Central memory CD8-positive, alpha-beta T cell (primary cell): ENCODE results near the gene F12.
A peak's percentile ranks its signal among the peaks of the same experiment; 100 is the strongest.

Experiments used
- ATAC-seq: fragments of 150-1000 bp; cut with Tn5 transposase; replicated peaks from 2 replicates; pipeline ENCODE4 v1.10.0; 2022; ENCODE audit warnings: mild to moderate bottlenecking, moderate FRiP score, moderate number of reproducible peaks; ENCODE audit not compliant: poor library complexity, severe bottlenecking; ENCODE audit errors: extremely low read depth
- DNase-seq, 2 donors: peaks; one replicate each; pipeline ENCODE4 v3.0.0; 2021; ENCODE audit warnings: low spot score in 2 of 2
- H3K27ac Mint-ChIP-seq: one replicate; pipeline ENCODE4 v1.8.0; 2022; ENCODE audit warnings: low read depth, mild to moderate bottlenecking, moderate library complexity, mixed read lengths
- H3K27me3 Mint-ChIP-seq: one replicate; pipeline ENCODE4 v1.8.0; 2022; ENCODE audit warnings: mixed read lengths
- H3K36me3 Mint-ChIP-seq: one replicate; pipeline ENCODE4 v1.8.0; 2022; ENCODE audit warnings: mild to moderate bottlenecking, moderate library complexity, mixed read lengths; ENCODE audit not compliant: insufficient read depth
- H3K4me1 Mint-ChIP-seq: one replicate; pipeline ENCODE4 v1.8.0; 2022; ENCODE audit warnings: mixed read lengths
- H3K4me3 Mint-ChIP-seq: one replicate; pipeline ENCODE4 v1.8.0; 2022; ENCODE audit warnings: mild to moderate bottlenecking, moderate library complexity, mixed read lengths
- H3K9me3 Mint-ChIP-seq: one replicate; pipeline ENCODE4 v1.8.0; 2022; ENCODE audit warnings: mixed read lengths

The F12 gene

DNA sequence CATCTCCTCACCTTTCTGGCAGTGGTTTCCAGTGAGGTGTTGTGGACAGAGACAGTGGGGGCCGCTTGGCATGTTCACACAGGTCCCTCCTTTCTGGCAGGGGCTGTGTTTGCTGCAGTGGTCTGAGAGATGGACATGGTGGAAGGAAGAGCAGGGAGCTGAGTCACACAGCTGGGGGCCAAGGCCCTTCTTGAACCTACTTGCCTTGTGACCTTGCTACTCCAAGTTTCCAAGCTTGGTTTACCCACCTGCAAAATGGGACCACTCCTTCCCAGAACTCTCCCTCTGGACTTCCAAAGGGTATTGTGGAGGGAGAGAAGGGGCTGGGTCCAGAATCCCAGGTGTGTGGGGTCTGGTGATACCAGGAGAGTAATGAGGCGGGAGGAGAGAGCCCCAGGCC is 4.1 kb downstream of the F12 start:
- Mint-ChIP-seq H3K4me1 (peaks cover 37% of the 10 kb centered on the region), H3K4me3 (peak overlapping the region; percentile 81), H3K27ac (no peak overlapping the region)

DNA sequence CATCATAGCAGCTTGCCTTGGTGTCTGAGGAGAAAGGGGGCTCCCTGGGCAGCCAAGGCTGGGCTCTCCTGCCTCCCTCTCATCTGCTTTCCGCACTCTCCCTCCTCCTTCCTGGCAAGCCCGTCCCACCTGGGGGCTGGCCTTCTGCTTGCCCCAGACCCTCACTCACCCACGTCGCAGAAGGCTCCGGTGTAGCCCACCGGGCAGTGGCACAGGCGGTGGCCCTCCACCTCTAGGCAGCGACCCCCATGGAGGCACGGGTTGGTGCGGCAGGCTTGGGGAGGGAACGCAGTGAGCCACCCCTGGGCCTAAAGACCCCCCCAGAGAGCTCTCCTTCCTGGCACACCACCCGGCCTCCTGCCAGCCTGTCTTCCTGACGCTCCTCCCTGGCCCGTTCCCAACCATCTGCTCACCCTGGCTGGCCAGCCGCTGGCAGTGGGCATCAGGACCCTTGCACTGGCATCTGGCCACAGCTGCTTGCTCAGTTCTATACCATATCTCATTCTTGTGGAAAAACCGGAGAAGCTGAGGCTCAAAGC is 4.7 kb downstream of the F12 start:
- no peak for DNase-seq
- Mint-ChIP-seq H3K9me3 (no peaks in the 10 kb centered on the region), H3K36me3 (peaks cover 3% of the 10 kb centered on the region), H3K4me3 (peak overlapping the region; percentile 81), H3K4me1 (peaks cover 36% of the 10 kb centered on the region), H3K27ac (no peak overlapping the region), H3K27me3 (no peaks in the 10 kb centered on the region)
- no peak for ATAC-seq

More for the DNA sequence above, 4.1 kb downstream of the F12 start:
- no peaks in the 10 kb centered on the region for H3K27me3 Mint-ChIP-seq
- DNase-seq = no peak
- peaks cover 5% of the 10 kb centered on the region for H3K36me3 Mint-ChIP-seq
- no peaks in the 10 kb centered on the region for H3K9me3 Mint-ChIP-seq
- no peak for ATAC-seq

DNA sequence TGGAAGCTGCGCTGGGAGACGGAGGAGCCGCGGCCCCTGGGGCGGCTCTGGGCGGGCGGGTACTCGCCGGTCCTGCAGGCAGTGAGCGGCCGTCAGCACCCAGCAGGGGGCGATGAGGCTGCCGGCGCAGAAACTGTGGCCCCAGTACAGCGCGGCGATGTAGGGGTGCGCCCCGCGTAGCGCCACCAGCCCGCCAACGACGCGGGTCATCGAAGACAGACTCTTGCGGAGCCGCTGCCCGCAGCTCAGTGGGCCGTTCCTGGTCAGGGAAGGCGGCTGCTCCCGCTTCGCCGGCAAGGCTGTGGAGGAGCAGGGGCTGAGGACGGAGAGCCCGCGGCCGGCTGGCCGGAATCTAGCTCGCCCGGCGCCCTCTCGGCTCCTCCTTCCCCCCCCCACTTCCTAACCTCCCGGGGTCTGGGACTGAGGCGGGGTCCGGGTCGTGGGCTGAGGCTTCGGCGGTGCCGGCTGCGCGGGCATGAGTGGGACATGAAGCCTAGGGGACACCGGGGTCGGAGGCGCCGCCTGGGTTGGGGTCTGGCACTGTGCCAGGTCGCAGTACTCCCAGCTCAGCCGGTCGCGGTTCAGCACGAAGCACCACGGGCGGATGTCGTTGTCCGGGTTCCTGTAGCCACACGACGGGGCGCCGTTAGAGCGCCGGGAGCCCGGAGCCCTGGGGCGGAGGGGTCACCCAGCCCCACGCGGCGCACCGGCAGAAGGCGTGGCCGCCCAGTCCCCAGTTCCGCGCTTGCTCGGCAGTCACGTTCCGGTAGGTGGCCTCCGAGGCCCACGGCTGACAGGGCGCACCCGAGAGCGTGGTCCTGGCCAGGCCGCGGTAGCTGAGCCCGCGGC is 5.3 kb downstream of the F12 start:
- H3K4me1 Mint-ChIP-seq = peaks cover 31% of the 10 kb centered on the region
- no peaks in the 10 kb centered on the region for H3K9me3 Mint-ChIP-seq
- peaks cover 3% of the 10 kb centered on the region for H3K36me3 Mint-ChIP-seq
- H3K4me3 Mint-ChIP-seq = peak overlapping the region; percentile 81
- ATAC-seq (peak; percentile 87), DNase-seq (peak; percentile 75 to 79)
- H3K27me3 Mint-ChIP-seq = no peaks in the 10 kb centered on the region
- no peak overlapping the region for H3K27ac Mint-ChIP-seq

DNA sequence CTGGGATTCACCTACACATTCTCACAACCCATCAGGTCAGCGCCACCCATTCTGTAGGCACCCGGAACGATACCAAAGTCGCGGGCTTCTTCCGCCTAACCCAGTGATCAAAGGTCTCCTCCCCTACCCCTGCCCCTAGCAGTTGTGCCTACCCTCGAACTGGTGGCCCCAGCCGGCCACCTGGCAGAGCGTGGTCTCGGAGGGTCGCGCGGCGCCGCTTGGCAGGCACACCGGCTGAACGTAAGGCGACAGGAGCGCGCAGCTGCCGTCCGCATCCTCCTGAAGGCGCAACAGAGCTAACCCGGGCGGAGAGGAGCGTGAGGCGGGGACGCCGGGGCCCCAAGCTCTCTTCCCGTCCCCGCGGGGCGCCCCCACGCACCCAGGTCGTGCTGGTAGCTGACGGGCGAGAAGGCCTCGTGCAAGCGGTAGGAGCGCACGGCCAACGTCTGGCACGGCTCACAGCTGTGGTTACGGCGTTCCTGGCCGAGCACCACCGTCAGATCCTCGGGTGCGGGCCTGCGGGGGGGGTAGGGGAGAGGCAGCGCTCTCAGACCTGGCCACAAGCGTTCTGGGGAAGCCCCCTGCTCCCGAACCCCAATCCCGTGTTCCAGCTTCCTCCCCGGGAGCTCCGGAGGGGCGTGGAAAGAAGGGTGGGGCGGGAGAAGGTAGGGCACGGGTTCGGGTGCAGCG is 6.1 kb downstream of the F12 start:
- Mint-ChIP-seq H3K4me3 (peak overlapping the region; percentile 81), H3K4me1 (peaks cover 28% of the 10 kb centered on the region), H3K9me3 (no peaks in the 10 kb centered on the region), H3K27me3 (no peaks in the 10 kb centered on the region), H3K27ac (peak overlapping the region; percentile 68), H3K36me3 (peaks cover 3% of the 10 kb centered on the region)
- ATAC-seq (peak; percentile 53), DNase-seq (peak; percentile 49 to 64)

DNA sequence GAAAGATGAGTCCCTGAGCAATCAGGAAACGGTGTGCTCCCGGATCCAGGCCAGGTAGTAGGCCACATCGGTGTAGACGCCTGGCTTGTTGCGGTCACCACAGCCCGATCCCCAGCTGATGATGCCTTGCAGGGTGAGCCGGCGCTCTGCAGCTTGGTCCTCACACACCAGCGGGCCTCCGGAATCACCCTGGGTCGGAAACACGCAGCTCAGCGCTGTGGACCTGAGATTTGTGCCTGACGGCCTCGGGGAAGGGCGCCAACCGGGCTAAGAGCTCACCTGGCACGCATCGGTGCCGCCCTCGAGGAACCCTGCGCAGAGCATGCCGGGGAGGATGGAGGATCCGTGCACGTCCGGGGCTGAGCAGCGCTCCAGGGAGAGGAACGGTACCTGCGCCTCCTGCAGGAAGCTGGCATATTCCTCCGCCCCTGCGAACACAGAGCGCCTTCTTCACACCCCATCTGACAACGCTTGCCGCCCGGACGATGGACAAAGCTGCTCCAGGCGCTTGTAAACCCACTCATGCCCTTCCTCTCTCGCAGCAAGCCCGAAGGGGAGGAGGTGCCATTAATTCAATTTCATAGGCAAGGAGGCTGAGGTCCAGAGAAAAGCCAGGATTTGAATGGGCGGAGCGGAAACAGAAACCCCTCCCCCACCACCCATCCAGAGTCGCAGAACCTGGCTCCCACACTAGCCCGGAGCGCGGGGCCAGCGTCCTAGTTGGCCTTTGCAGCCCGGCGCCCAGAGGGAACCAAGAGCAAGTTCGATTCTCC is 6.9 kb downstream of the F12 start:
- H3K27me3 Mint-ChIP-seq = no peaks in the 10 kb centered on the region
- peaks cover 28% of the 10 kb centered on the region for H3K4me1 Mint-ChIP-seq
- peak overlapping the region; percentile 68 for H3K27ac Mint-ChIP-seq
- H3K4me3 Mint-ChIP-seq = peak overlapping the region; percentile 81
- no peak for ATAC-seq
- no peak for DNase-seq
- H3K9me3 Mint-ChIP-seq = no peaks in the 10 kb centered on the region
- peaks cover 3% of the 10 kb centered on the region for H3K36me3 Mint-ChIP-seq

DNA sequence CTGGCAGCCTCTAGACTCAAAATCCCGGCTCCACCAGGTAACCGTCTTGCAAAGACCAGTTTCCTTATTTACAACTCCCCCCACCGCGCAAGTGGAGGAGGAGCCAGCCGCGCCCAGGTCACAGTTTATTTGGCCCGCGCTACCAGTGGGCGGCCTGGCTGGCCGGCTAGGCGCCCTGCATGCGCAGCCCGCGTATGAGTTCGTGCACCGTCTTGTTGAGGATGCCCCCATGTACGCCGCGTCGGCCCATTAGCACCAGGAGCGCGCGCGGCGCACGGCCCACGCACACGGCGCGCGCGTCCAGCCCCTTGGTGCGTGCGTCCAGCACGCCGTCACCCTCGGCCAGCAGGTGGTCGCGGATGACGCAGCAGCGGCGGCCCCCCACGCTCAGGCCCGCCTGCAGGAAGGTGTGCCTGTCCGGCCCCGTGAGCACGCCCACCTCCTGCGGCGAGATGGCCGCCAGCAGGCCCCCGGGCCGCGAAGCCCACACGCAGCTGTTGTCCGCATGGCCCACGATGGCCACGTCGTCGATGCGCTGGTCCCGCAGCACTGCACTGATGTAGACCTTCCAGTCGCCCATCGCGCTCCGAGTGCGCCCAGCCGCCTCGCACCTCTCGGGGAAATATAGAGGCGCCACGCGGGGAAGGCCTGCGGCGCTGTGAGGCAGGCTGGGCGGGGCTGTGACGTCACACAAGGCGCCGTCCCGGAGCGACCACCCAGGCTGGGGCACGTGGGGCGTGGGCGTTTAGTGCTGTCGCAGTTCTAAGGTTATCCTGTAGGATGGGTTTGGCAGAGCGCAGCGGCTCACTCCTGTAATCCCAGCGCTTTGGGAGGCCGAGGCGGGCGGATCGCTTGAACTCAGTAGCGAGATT is 9.1 kb downstream of the F12 start, which contains the start of gene PFN3:
Gene PFN3 (minus strand): TSS at position 665 of the 872 bp plus-strand sequence. CDS start 85 bp downstream, at position 580.
- Mint-ChIP-seq H3K27me3 (no peaks in the 10 kb centered on the region), H3K36me3 (peaks cover 3% of the 10 kb centered on the region), H3K9me3 (no peaks in the 10 kb centered on the region), H3K4me1 (peaks cover 20% of the 10 kb centered on the region), H3K4me3 (no peak within 1 kb of the TSS), H3K27ac (no peak within 1 kb of the TSS)
- DNase-seq (no peak), ATAC-seq (no peak)

DNA sequence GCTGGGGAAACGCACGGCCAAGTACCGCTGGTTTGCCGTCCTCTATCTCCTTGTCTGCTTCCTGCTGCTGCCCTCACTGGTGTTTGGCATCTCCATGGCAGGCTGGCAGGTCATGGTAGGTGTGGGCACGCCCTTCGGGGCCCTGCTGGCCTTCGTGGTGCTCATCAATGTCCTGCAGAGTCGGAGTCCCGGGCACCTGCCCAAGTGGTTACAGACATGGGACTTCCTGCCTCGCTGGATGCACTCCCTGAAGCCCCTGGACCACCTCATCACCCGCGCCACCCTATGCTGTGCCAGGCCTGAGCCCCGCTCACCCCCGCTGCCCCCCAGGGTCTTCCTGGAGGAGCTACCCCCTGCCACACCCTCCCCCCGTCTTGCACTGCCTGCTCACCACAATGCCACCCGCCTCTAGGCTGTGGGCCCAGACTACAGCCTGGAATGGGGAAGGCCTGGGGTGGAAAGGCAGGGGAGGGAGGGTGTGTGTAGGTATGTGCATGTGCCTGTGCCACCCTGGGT is 11.4 kb downstream of the F12 start:
- H3K27ac Mint-ChIP-seq = no peak overlapping the region
- ATAC-seq (no peak), DNase-seq (no peak)
- H3K9me3 Mint-ChIP-seq = no peaks in the 10 kb centered on the region
- H3K4me3 Mint-ChIP-seq = no peak overlapping the region
- H3K4me1 Mint-ChIP-seq = peaks cover 4% of the 10 kb centered on the region
- no peaks in the 10 kb centered on the region for H3K27me3 Mint-ChIP-seq
- no peaks in the 10 kb centered on the region for H3K36me3 Mint-ChIP-seq

DNA sequence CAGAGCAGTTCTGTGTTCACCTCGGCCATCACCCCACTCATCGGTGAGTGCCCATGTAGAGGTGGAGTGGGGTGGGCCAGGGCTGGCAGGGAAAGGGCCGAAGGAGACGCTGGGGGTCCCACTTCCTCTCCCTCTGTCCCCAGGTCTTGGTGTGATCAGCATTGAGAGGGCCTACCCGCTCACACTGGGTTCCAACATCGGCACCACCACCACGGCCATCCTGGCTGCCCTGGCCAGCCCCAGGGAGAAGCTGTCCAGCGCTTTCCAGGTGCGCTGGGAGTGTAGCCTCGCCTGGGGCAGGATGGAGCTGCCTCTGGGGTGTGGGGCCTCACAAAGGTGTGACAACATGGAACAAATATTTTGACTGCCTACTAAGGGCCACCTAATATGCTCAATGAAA is 12.6 kb downstream of the F12 start:
- Mint-ChIP-seq H3K4me1 (no peaks in the 10 kb centered on the region), H3K9me3 (no peaks in the 10 kb centered on the region), H3K27me3 (no peaks in the 10 kb centered on the region), H3K4me3 (no peak overlapping the region), H3K27ac (no peak overlapping the region), H3K36me3 (no peaks in the 10 kb centered on the region)
- DNase-seq (no peak), ATAC-seq (no peak)

DNA sequence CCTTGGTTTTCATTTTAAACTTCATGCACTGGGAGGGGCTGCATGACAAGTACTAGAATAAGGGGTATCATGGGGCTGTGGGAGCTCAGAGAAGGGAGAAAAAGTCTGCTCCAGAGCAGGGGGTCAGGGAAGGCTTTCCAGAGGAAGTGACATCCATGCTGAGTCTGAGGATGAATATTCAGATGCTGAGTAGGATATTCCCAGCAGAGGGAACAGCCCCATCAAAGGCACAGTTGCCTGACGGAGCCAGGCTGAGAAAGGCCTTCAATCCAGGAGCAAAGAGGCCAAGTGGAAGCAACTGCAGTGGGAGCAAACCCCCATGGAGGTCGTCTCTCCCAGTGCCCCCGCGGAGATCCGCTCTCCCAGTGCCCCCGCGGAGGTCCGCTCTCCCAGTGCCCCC is 13.3 kb downstream of the F12 start:
- Mint-ChIP-seq H3K36me3 (no peaks in the 10 kb centered on the region), H3K9me3 (no peaks in the 10 kb centered on the region), H3K4me3 (no peak overlapping the region), H3K27ac (no peak overlapping the region), H3K27me3 (no peaks in the 10 kb centered on the region), H3K4me1 (peaks cover 5% of the 10 kb centered on the region)
- no peak for ATAC-seq
- DNase-seq = no peak

DNA sequence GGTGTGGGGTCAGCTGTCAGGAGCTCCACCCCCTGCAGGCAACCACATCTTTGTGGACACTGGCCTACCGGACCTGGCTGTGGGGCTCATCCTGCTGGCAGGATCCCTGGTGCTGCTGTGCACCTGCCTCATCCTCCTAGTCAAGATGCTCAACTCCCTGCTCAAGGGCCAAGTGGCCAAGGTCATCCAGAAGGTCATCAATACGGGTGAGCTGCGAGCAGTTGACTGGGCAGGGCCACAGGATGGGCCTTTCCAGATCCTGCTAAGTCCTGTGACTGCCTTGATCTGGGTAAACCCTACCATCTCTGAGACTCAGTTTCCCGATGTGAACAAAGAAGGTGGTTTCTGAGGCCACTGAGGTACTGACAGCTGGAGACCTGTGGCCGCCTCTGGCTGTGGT is 15.4 kb downstream of the F12 start:
- no peaks in the 10 kb centered on the region for H3K27me3 Mint-ChIP-seq
- no peaks in the 10 kb centered on the region for H3K36me3 Mint-ChIP-seq
- H3K4me1 Mint-ChIP-seq = peaks cover 26% of the 10 kb centered on the region
- H3K4me3 Mint-ChIP-seq = no peak overlapping the region
- H3K9me3 Mint-ChIP-seq = no peaks in the 10 kb centered on the region
- H3K27ac Mint-ChIP-seq = no peak overlapping the region
- no peak for DNase-seq
- no peak for ATAC-seq

DNA sequence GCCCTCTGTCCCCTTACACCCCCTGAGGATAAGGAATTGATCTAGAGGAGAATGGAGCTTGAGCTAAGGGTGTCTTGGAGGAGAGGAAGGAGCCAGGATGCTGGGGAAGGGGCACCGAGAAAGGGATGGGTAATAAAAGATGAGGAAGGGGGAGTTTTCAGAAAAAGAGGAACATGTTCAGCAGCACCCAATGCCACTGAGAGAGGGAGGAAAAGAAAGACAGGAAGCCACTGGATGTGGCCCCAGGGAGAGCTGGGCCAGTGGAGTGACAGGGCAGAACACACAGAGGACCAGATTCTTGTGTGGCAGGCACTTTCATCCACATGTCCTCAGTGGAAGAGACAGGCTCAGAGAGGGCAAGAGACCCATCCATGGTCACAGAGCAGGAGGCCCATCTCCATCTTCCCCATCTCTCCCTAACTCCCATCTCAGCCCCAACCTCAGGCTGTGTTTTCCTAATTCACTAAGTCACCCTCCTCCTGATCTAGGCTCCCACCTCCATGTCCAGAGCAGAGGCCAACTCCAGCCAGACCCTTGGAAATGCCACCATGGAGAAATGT is 16.1 kb downstream of the F12 start:
- H3K4me3 Mint-ChIP-seq = no peak overlapping the region
- ATAC-seq (no peak), DNase-seq (no peak)
- peaks cover 33% of the 10 kb centered on the region for H3K4me1 Mint-ChIP-seq
- no peaks in the 10 kb centered on the region for H3K9me3 Mint-ChIP-seq
- H3K27ac Mint-ChIP-seq = no peak overlapping the region
- no peaks in the 10 kb centered on the region for H3K36me3 Mint-ChIP-seq
- no peaks in the 10 kb centered on the region for H3K27me3 Mint-ChIP-seq
